Measurements from ENCODE around the gene TAF9B.
A peak's percentile ranks its signal among the peaks of the same experiment; 100 is the strongest.

Gene TAF9B

GRCh38 chrX:78125148-78125547 lies 14.3 kb downstream of the TAF9B start:
- TF ChIP-seq GATA1 (IDR thresholded peaks at IDR 0.05; ENCODE audit: low read depth, low read length): no peak
- no peak for TF ChIP-seq POLR2A (IDR thresholded peaks at IDR 0.05; ENCODE audit: low read length)
- no peak for DNase-seq

GRCh38 chrX:78124307-78124706 lies 15.1 kb downstream of the TAF9B start:
- DNase-seq: peak; percentile 20 to 52
- TF ChIP-seq GATA1 (IDR thresholded peaks at IDR 0.05; ENCODE audit: low read depth, low read length) (no peak), POLR2A (IDR thresholded peaks at IDR 0.05; ENCODE audit: low read length) (no peak)

GRCh38 chrX:78123190-78123589 lies 16.3 kb downstream of the TAF9B start:
- no peak for DNase-seq
- TF ChIP-seq GATA1 (IDR thresholded peaks at IDR 0.05; ENCODE audit: low read depth, low read length): no peak
- no peak for TF ChIP-seq POLR2A (IDR thresholded peaks at IDR 0.05; ENCODE audit: low read length)

DNA sequence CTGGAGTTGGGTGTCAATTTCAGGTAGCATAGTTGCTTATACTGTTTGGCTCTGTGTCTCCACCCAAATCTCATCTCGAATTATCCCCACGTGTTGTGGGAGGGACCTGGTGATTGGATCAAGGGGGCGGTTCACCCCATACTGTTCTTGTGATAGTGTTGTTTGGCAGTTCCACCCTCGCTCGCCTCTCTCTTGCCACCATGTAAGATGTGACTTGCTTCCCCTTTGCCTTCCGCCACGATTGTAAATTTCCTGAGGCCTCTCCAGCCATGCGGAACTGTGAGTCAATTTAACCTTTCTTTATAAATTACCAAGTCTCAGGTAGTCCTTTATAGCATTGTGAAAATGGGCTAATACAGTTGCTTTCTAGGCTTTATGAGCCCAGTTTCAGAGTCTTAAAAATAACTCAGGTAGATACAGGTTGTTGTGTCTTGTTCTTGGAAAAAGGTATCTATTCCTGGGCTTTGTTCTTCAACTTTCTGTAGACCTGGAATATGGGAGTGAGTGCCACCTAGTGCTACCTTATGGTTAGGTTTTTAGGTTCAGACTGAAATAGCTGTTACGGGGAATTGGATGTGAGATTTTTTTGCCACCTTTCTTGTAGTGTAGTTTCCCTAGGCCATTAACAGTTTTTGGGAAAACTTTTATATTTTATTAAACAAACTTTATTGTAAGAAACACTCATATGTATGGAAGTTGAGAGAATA lies 19.8 kb downstream of the TAF9B start:
- DNase-seq: peak in 1 of 2 experiments; percentile 17
- no peak for TF ChIP-seq POLR2A (IDR thresholded peaks at IDR 0.05; ENCODE audit: low read length)
- no peak for TF ChIP-seq GATA1 (IDR thresholded peaks at IDR 0.05; ENCODE audit: low read depth, low read length)

GRCh38 chrX:78118628-78119027 lies 20.8 kb downstream of the TAF9B start:
- DNase-seq: no peak
- TF ChIP-seq POLR2A (IDR thresholded peaks at IDR 0.05; ENCODE audit: low read length) (no peak), GATA1 (IDR thresholded peaks at IDR 0.05; ENCODE audit: low read depth, low read length) (no peak)

DNA sequence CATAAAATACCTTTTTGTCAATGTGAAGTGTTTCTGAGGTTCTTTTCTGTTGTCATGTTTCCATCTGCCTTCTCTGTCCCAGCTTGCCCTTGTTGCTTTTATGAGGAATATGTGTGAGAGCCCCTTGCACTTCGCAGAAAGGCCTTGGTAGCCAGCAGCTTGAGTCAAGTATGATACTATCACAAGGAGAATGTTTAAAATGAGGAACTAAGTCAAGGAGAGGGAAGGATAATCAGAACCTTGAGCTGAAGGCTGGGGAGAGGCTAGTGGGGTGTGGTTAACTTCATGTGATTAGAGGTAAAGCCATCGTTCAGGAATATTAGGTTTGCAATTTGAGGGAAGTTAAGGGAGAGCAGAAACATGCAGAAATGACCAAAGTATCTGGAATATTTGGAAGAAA lies 22.7 kb downstream of the TAF9B start:
- DNase-seq: no peak
- TF ChIP-seq GATA1 (IDR thresholded peaks at IDR 0.05; ENCODE audit: low read depth, low read length) (no peak), POLR2A (IDR thresholded peaks at IDR 0.05; ENCODE audit: low read length) (no peak)

DNA sequence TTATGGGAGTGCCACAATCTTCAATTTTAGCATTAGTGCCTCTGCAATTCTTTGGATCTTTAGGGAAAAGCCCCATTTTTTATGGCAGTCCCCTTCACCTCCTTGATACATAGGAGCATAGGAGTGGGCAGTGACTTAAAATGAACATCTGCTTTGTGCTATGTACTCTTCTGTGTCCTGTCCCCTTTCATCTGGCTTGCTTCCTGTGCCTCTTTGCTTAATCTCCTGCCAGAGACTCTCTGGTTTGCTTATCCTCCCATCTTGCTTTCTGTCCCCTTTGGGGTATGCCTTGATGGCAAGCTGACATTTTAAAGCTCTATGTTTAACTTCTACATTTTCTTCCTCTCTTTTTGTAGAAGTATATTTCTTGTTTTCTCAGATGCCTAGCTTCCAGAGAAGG lies 23.1 kb downstream of the TAF9B start:
- no peak for DNase-seq
- TF ChIP-seq POLR2A (IDR thresholded peaks at IDR 0.05; ENCODE audit: low read length): no peak

- TF ChIP-seq POLR2A (IDR thresholded peaks at IDR 0.05; ENCODE audit: low read length) (no peak), GATA1 (IDR thresholded peaks at IDR 0.05; ENCODE audit: low read depth, low read length) (no peak)
- DNase-seq: peak in 1 of 2 experiments; percentile 0
These were observed 28.1 kb downstream of the TAF9B start for GRCh38 chrX:78111140-78111931.

DNA sequence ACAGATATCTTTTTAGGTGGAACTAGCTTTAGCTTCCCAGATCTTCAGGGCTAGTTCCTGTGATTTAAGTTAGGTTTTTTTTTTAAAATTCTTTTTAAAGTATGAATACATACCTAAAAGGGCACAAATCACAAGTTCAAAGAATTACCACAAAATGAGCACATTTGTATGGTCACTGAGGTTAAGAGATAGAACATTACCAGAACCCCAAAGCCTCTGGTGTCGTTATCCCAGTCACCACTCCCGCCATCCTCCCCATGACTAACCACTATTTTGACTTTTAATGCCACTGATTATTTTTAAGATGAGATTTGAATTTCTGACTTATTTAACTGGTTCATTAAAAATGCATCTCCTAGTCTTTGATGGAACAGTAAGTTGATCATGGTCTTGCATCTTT lies 30.0 kb downstream of the TAF9B start:
- TF ChIP-seq GATA1 (IDR thresholded peaks at IDR 0.05; ENCODE audit: low read depth, low read length) (no peak), POLR2A (IDR thresholded peaks at IDR 0.05; ENCODE audit: low read length) (no peak)
- DNase-seq: no peak

DNA sequence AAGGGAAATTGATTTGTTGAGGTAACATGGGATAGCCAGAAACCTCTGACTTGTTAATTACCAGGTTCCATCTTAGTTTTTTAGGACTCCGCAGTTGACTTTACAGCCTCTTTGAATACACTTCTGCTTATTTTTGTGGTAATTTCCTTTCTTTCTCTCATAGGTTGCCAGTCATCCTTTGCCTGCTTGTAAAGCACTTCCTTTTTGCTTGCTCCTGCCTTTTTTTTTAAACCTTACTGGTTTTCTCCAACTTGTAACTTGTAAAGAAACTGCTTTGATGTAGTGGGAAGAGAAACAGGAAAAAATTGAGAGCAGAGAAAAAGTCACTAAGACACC lies 32.8 kb downstream of the TAF9B start:
- no peak for DNase-seq
- TF ChIP-seq GATA1 (IDR thresholded peaks at IDR 0.05; ENCODE audit: low read depth, low read length): no peak
- TF ChIP-seq POLR2A (IDR thresholded peaks at IDR 0.05; ENCODE audit: low read length): no peak

GRCh38 chrX:78105944-78106650 lies 33.4 kb downstream of the TAF9B start:
- TF ChIP-seq GATA1 (IDR thresholded peaks at IDR 0.05; ENCODE audit: low read depth, low read length): no peak
- no peak for TF ChIP-seq POLR2A (IDR thresholded peaks at IDR 0.05; ENCODE audit: low read length)
- peak in 1 of 2 experiments; percentile 20 for DNase-seq

- TF ChIP-seq POLR2A (IDR thresholded peaks at IDR 0.05; ENCODE audit: low read length) (peak; percentile 39), GATA1 (IDR thresholded peaks at IDR 0.05; ENCODE audit: low read depth, low read length) (no peak)
- DNase-seq: peak; percentile 81 to 82
These were observed 34.8 kb downstream of the TAF9B start for GRCh38 chrX:78104447-78105176.

DNA sequence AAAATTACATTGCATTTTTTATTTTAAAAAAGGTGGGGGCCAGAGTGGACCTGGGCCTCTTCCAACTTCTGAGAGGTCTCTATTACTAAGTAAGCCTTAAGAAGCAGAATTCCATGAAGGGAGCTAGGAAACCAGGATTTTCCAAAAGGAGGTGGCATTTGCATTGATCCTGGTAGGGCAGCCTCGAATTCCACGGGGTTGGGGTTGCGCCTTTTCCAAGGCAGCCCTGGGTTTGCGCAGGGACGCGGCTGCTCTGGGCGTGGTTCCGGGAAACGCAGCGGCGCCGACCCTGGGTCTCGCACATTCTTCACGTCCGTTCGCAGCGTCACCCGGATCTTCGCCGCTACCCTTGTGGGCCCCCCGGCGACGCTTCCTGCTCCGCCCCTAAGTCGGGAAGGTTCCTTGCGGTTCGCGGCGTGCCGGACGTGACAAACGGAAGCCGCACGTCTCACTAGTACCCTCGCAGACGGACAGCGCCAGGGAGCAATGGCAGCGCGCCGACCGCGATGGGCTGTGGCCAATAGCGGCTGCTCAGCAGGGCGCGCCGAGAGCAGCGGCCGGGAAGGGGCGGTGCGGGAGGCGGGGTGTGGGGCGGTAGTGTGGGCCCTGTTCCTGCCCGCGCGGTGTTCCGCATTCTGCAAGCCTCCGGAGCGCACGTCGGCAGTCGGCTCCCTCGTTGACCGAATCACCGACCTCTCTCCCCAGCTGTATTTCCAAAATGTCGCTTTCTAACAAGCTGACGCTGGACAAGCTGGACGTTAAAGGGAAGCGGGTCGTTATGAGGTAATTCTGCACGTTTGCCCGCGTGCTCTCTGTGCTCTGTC lies 35.6 kb downstream of the TAF9B start, which contains the start of gene PGK1:
Gene PGK1, plus strand, starts transcription at position 626 of the 824 bp plus-strand sequence. Its CDS starts 93 bp downstream, at position 719.
- no peak for TF ChIP-seq GATA1 (IDR thresholded peaks at IDR 0.05; ENCODE audit: low read depth, low read length)
- TF ChIP-seq POLR2A (IDR thresholded peaks at IDR 0.05; ENCODE audit: low read length): peak; percentile 77

More for the DNA sequence above, 35.6 kb downstream of the TAF9B start, which contains the start of gene PGK1:
- DNase-seq: peak; percentile 96 to 97

Data from erythroblast (primary cell).